DOHH2 (cell line): ENCODE data around the gene ZNF786.
"Not testable (repeated sequence)": the region's sequence is repeated elsewhere in the genome, so short reads cannot be mapped to it uniquely, and the experiment has no call there.

Experiments used
- H3F3A ChIP-seq: fragments of 200-600 bp; sonication (generic), shearing (Covaris generic); 2 replicates; pipeline ENCODE4 v1.6.0; 2016; ENCODE audit warnings: antibody characterized with exemption, mild to moderate bottlenecking; ENCODE audit not compliant: control insufficient read depth, insufficient read depth
- H3K27ac ChIP-seq: fragments of 200-600 bp; sonication (generic); 2 replicates; pipeline ENCODE4 v1.5.1; 2014; ENCODE audit warnings: low read depth, mild to moderate bottlenecking, low read length, moderate library complexity
- H3K27me3 ChIP-seq: fragments of 200-600 bp; sonication (generic); 2 replicates; pipeline ENCODE4 v1.6.1; 2014; ENCODE audit warnings: mild to moderate bottlenecking, low read length, mixed read lengths; ENCODE audit not compliant: control insufficient read depth
- H3K36me3 ChIP-seq: fragments of 200-600 bp; sonication (generic); 2 replicates; pipeline ENCODE4 v1.6.1; 2014; ENCODE audit warnings: mild to moderate bottlenecking, low read length, moderate library complexity, mixed read lengths; ENCODE audit not compliant: control insufficient read depth
- H3K4me1 ChIP-seq: fragments of 200-600 bp; sonication (generic); 2 replicates; pipeline ENCODE4 v1.6.1; 2014; ENCODE audit warnings: mild to moderate bottlenecking, low read length, mixed read lengths; ENCODE audit not compliant: control insufficient read depth
- H3K4me2 ChIP-seq: fragments of 200-600 bp; sonication (generic); 2 replicates; pipeline ENCODE4 v1.6.0; 2014; ENCODE audit warnings: mild to moderate bottlenecking, low read length, moderate library complexity
- H3K4me3 ChIP-seq: fragments of 200-600 bp; sonication (generic); 2 replicates; pipeline ENCODE4 v1.5.1; 2014; ENCODE audit warnings: mild to moderate bottlenecking, low read length, mixed read lengths
- H3K79me2 ChIP-seq: fragments of 200-600 bp; sonication (generic); 2 replicates; pipeline ENCODE4 v1.6.1; 2014; ENCODE audit warnings: mild to moderate bottlenecking, low read length, mixed read lengths; ENCODE audit not compliant: control insufficient read depth
- H3K9me2 ChIP-seq: fragments of 200-600 bp; sonication (generic); replicated peaks from 2 replicates; pipeline ENCODE4 v1.6.1; 2014; ENCODE audit warnings: mild to moderate bottlenecking, low read length, mixed read lengths; ENCODE audit not compliant: control insufficient read depth
- H3K9me3 ChIP-seq: fragments of 200-600 bp; sonication (generic); 2 replicates; pipeline ENCODE4 v1.6.1; 2014; ENCODE audit warnings: antibody characterized with exemption, low read length, mixed read lengths; ENCODE audit not compliant: control insufficient read depth, insufficient read depth
- H4K20me1 ChIP-seq: fragments of 200-600 bp; sonication (generic); 2 replicates; pipeline ENCODE4 v1.6.0; 2014; ENCODE audit warnings: low read depth, mild to moderate bottlenecking, antibody characterized with exemption, low read length, moderate library complexity; ENCODE audit not compliant: control insufficient read depth, insufficient read depth
- EZH2phosphoT487 ChIP-seq: fragments of 200-600 bp; sonication (generic); IDR thresholded peaks from 2 replicates; pipeline ENCODE4 v1.6.1; 2017; ENCODE audit warnings: borderline replicate concordance, mild to moderate bottlenecking, antibody characterized with exemption, low read length, moderate library complexity, mixed read lengths
- TF ChIP-seq, protein P1 (sequence below): fragments of 200-600 bp; sonication (generic); IDR thresholded peaks from one replicate; pipeline ENCODE4 v1.5.1; 2014; ENCODE audit warnings: antibody characterized with exemption, mild to moderate bottlenecking, low read depth, low read length; ENCODE audit not compliant: poor library complexity, severe bottlenecking

The ZNF786 gene

DNA sequence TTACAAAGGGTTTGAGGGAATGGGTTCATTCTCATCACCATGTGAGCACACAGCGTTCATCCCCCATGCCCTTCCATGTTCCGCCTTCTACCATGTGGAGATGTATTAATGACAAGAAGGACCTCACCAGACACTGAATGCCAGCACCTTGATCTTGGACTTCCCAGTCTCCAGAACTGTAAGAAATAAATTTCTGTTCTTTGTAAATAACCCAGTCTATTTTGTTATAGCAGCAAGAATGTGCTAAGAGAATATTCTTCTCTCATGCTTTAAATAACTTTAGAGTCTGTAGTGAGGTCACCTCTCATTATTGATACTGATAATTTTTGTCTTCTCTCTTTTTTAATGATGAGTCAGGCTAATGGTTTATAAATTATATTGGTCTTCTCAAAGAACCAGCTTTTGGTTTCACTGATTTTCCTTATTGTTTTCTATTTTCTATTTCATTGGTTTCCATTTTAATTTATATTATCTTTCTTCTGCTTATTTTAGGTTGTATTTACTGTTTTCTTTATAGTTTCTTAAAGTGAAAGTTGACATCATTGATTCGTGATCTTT lies 59.1 kb downstream of the ZNF786 start:
- Histone ChIP-seq H3K4me2 (no peak overlapping the region), H3K27me3 (no peaks in the 10 kb centered on the region), H3K27ac (no peak overlapping the region), H3K4me3 (no peak overlapping the region), H3F3A (peaks cover 2% of the 10 kb centered on the region; the same call in 1 of the 2 replicates), H3K9me2 (no peaks in the 10 kb centered on the region), H3K9me3 (peaks cover 3% of the 10 kb centered on the region; the same call in 1 of the 2 replicates), H3K79me2 (peaks cover 23% of the 10 kb centered on the region), H3K4me1 (peaks cover 18% of the 10 kb centered on the region), H3K36me3 (peaks cover 9% of the 10 kb centered on the region), H4K20me1 (0 out of 2 replicates have a peak, but pooled peaks cover 5% of the 10 kb centered on the region)
- TF ChIP-seq EZH2phosphoT487: no peak
- TF ChIP-seq, protein P1, sequence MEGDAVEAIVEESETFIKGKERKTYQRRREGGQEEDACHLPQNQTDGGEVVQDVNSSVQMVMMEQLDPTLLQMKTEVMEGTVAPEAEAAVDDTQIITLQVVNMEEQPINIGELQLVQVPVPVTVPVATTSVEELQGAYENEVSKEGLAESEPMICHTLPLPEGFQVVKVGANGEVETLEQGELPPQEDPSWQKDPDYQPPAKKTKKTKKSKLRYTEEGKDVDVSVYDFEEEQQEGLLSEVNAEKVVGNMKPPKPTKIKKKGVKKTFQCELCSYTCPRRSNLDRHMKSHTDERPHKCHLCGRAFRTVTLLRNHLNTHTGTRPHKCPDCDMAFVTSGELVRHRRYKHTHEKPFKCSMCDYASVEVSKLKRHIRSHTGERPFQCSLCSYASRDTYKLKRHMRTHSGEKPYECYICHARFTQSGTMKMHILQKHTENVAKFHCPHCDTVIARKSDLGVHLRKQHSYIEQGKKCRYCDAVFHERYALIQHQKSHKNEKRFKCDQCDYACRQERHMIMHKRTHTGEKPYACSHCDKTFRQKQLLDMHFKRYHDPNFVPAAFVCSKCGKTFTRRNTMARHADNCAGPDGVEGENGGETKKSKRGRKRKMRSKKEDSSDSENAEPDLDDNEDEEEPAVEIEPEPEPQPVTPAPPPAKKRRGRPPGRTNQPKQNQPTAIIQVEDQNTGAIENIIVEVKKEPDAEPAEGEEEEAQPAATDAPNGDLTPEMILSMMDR: no peak

DNA sequence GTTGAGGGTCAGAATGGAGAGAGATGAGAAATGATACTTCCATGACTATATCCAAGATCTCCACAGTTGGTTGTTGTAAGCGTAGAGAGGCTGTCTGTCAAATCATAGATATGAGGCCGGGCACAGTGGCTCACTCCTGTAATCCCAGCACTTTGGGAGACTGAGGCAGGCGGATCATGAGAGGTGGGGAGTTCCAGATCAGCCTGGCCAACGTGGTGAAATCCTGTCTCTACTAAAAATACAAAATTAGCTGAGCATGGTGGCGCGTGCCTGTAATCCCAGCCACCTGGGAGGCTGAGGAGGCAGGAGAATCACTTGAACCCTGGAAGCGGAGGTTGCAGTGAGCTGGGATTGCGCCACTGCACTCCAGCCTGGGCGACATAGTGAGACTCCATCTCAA lies 60.1 kb downstream of the ZNF786 start:
- Histone ChIP-seq H3K79me2 (peaks cover 33% of the 10 kb centered on the region), H3K4me1 (peaks cover 28% of the 10 kb centered on the region), H3K36me3 (peaks cover 19% of the 10 kb centered on the region)
- not testable (repeated sequence) for H3K9me2 ChIP-seq, H3K9me3 ChIP-seq, H3K27me3 ChIP-seq, H3K4me3 ChIP-seq, H3K27ac ChIP-seq, H3K4me2 ChIP-seq, H4K20me1 ChIP-seq, H3F3A ChIP-seq

DNA sequence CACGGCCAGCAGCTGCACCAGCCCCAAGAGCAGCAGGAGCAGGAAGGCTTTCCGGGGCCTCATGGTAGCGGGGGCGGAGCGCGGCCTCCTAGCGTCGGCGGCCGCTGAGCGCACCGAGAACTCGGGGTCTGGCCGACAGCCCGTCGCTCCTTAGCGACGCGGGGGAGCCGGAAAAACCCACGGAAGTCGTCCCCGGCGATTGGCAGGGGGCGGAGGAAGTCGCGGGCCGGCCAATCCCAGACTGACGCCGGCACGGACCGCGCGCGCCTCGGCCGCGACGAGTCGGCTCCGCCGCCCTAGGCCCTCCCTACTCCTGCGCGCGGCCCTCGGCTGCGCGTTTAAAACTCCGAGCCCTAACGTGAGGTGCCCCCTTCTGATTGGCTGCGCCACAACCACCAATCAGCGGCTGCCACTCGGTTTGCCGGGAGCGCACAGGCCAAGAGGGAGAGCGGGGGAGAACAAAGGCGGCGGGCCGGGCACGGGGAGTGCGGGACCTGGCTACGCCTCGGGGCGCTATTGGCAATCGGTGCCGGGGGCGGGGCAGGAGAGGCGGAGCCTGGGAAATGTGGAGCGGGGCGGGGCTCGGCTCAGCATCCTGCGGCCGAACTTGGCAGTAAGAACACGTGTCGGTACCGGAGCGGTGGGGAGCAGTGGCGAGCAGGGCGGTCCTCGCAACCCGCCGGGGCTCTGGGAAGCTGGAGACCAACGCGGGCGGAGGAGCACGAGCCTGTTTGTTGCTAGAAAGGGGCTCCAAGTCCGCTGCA lies 62.0 kb downstream of the ZNF786 start, which contains the start of gene PDIA4:
Gene PDIA4, minus strand, starts transcription at position 160 of the 764 bp plus-strand sequence. Its CDS starts 97 bp downstream, at position 63.
- Histone ChIP-seq H3K4me3 (peak within 1 kb of the TSS; percentile 80), H3K36me3 (peaks cover 30% of the 10 kb centered on the region), H3K4me2 (peak within 1 kb of the TSS; percentile 88), H3F3A (peaks cover 2% of the 10 kb centered on the region; the same call in 1 of the 2 replicates), H3K27me3 (no peaks in the 10 kb centered on the region), H3K4me1 (peaks cover 31% of the 10 kb centered on the region), H3K9me2 (no peaks in the 10 kb centered on the region), H3K27ac (peak within 1 kb of the TSS; percentile 75), H4K20me1 (0 out of 2 replicates have a peak, but pooled peaks cover 13% of the 10 kb centered on the region), H3K9me3 (no peaks in the 10 kb centered on the region), H3K79me2 (peaks cover 51% of the 10 kb centered on the region)
- TF ChIP-seq, protein P1: peak; percentile 26
- TF ChIP-seq EZH2phosphoT487: no peak
